ENCODE results near the gene CD68.

The CD68 gene

GRCh38 chr17:7570351-7570750, 9.1 kb upstream of the CD68 start:
- TF ChIP-seq CTCF (IDR thresholded peaks at IDR 0.05; ENCODE audit: unreplicated experiment in 3 of 3): no peak
- H3K4me1 Mint-ChIP-seq: peaks cover 29% of the 10 kb centered on the region
- no peaks in the 10 kb centered on the region for H3K27me3 Mint-ChIP-seq (ENCODE audit: low read depth)
- H3K9me3 Mint-ChIP-seq: peaks cover 2% of the 10 kb centered on the region
- H3K27ac Mint-ChIP-seq: no peak overlapping the region
- H3K4me3 Mint-ChIP-seq: peak overlapping the region in 2 of 3 experiments; percentile 42 to 74
- peaks cover 78% of the 10 kb centered on the region for H3K36me3 Mint-ChIP-seq (ENCODE audit: low read depth)

- H3K36me3 Mint-ChIP-seq (ENCODE audit: low read depth): peaks cover 84% of the 10 kb centered on the region
- no peaks in the 10 kb centered on the region for H3K27me3 Mint-ChIP-seq (ENCODE audit: low read depth)
- peak overlapping the region; percentile 87 to 99 (median 99) for H3K27ac Mint-ChIP-seq
- H3K4me3 Mint-ChIP-seq: peak overlapping the region; percentile 94 to 99 (median 97)
- H3K4me1 Mint-ChIP-seq: peaks cover 43% of the 10 kb centered on the region
- no peak for TF ChIP-seq CTCF (IDR thresholded peaks at IDR 0.05; ENCODE audit: unreplicated experiment in 3 of 3)
- peaks cover 2% of the 10 kb centered on the region for H3K9me3 Mint-ChIP-seq
These were observed 7.2 kb upstream of the CD68 start for GRCh38 chr17:7572338-7572587.

- Mint-ChIP-seq H3K27ac (peak overlapping the region; percentile 99), H3K36me3 (ENCODE audit: low read depth) (peaks cover 85% of the 10 kb centered on the region), H3K9me3 (peaks cover 2% of the 10 kb centered on the region), H3K4me3 (peak overlapping the region; percentile 94 to 99 (median 97)), H3K27me3 (ENCODE audit: low read depth) (no peaks in the 10 kb centered on the region), H3K4me1 (peaks cover 45% of the 10 kb centered on the region)
- TF ChIP-seq CTCF (IDR thresholded peaks at IDR 0.05; ENCODE audit: unreplicated experiment in 3 of 3): no peak
These were observed 6.7 kb upstream of the CD68 start for GRCh38 chr17:7572588-7573323.

GRCh38 chr17:7573324-7574080, 5.9 kb upstream of the CD68 start:
- TF ChIP-seq CTCF (IDR thresholded peaks at IDR 0.05; ENCODE audit: unreplicated experiment in 3 of 3): no peak

GRCh38 chr17:7574176-7574953, 5.1 kb upstream of the CD68 start:
- peaks cover 57% of the 10 kb centered on the region for H3K4me1 Mint-ChIP-seq
- H3K9me3 Mint-ChIP-seq: peaks cover 2% of the 10 kb centered on the region
- peaks cover 90% of the 10 kb centered on the region for H3K36me3 Mint-ChIP-seq (ENCODE audit: low read depth)
- H3K27me3 Mint-ChIP-seq (ENCODE audit: low read depth): no peaks in the 10 kb centered on the region
- H3K4me3 Mint-ChIP-seq: peak overlapping the region; percentile 94 to 99 (median 97)
- no peak for TF ChIP-seq CTCF (IDR thresholded peaks at IDR 0.05; ENCODE audit: unreplicated experiment in 3 of 3)
- H3K27ac Mint-ChIP-seq: peak overlapping the region; percentile 74 to 99 (median 84)

More at GRCh38 chr17:7573324-7574080, 5.9 kb upstream of the CD68 start:
- H3K4me3 Mint-ChIP-seq: peak overlapping the region; percentile 94 to 99 (median 97)
- H3K4me1 Mint-ChIP-seq: peaks cover 49% of the 10 kb centered on the region
- peaks cover 2% of the 10 kb centered on the region for H3K9me3 Mint-ChIP-seq
- H3K36me3 Mint-ChIP-seq (ENCODE audit: low read depth): peaks cover 90% of the 10 kb centered on the region
- H3K27me3 Mint-ChIP-seq (ENCODE audit: low read depth): no peaks in the 10 kb centered on the region
- peak overlapping the region; percentile 99 for H3K27ac Mint-ChIP-seq
